ENCODE results near the gene FIG4. TPM values are rescaled to one million over a fixed set of nuclear protein-coding genes. Genes with fewer than 3 reads are reported as not detected.

Gene FIG4
- total RNA-seq, 1 experiment from 2014 or later, result 23.1 TPM

DNA sequence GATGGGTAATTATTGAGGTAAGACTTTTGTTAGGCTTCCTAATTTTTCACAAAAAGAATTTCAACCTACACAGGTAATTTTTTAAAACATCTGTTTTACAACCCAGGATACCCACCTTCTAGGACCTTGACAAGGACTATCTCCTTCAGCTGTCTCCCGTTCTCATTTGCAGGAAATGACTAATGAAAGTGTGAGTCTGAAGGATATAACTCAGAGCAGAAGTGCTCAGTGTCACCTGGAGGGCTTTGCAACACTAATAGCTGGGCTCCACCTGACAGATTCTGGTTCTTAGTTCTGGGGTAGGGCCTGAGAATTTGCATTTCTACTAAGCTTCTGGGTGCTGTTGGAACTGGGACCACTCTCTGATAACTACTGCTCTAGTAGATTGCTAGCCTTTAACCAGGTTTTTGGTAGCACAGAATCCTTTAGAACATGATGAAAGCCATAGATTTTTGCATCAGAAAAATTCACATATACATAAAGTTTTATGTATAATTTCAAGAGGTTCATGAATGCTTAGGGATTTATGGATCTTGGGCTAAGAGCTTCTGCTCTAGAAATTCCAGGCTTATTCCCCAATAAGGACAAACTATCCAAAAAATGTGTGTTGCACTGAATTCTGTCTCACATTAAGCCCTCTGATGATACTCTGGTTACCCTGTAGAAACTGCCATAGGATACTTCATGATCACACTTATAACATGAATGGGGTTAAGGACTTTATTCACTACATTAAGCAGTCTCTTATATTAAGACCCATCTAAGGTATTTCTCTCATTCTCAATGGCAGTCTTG lies 30.4 kb upstream of the FIG4 start:
- H3K56ac ChIP-seq (ENCODE audit: insufficient read length, low read depth, low read length), result no peak overlapping the region
- H3K9ac ChIP-seq (ENCODE audit: extremely low read depth, insufficient read length, low read length), result no peak overlapping the region
- no peak overlapping the region for H3K23ac ChIP-seq (ENCODE audit: insufficient read length, low read depth, low read length)
- H4K5ac ChIP-seq (ENCODE audit: insufficient read length, low read depth, low read length), result no peak overlapping the region
- H4K20me1 ChIP-seq (ENCODE audit: control insufficient read depth, insufficient read depth, insufficient read length), result no peaks in the 10 kb centered on the region
- no peak overlapping the region for H2BK15ac ChIP-seq (ENCODE audit: low read depth, low read length)
- no peaks in the 10 kb centered on the region for H3K36me3 Mint-ChIP-seq (ENCODE audit: insufficient read depth in 1 of 3, low read depth in 3 of 3)
- H3K79me2 ChIP-seq (ENCODE audit: insufficient read depth, low read length), result no peaks in the 10 kb centered on the region
- H3K9me3 Mint-ChIP-seq, result no peaks in the 10 kb centered on the region
- H3T11ph ChIP-seq (ENCODE audit: low read length), result no peak overlapping the region
- no peak overlapping the region for H2AK5ac ChIP-seq (ENCODE audit: insufficient read length, low read length)
- no peak overlapping the region for H2AFZ ChIP-seq (ENCODE audit: low read length)
- H2BK12ac ChIP-seq (ENCODE audit: insufficient read length, low read depth, low read length), result no peak overlapping the region
- DNase-seq, result no peak
- no peak overlapping the region for H2BK20ac ChIP-seq (ENCODE audit: low read depth, low read length, poor library complexity, severe bottlenecking)
- no peak for TF ChIP-seq CTCF (conservative IDR thresholded peaks at IDR 0.05)
- H3K9me3 ChIP-seq (ENCODE audit: control insufficient read depth, low read depth, low read length), result no peaks in the 10 kb centered on the region
- no peak overlapping the region for H4K91ac ChIP-seq (ENCODE audit: insufficient read length, low read depth, low read length)
- no peaks in the 10 kb centered on the region for H3K27me3 ChIP-seq (ENCODE audit: insufficient read depth, low read length)
- no peak overlapping the region for H4K8ac ChIP-seq (replicated peaks; ENCODE audit: insufficient read length, low read depth, low read length)
- H2BK5ac ChIP-seq (ENCODE audit: insufficient read length, low read length), result no peak overlapping the region
- no peaks in the 10 kb centered on the region for H3K79me1 ChIP-seq (ENCODE audit: insufficient read depth, low read depth, low read length, poor library complexity, severe bottlenecking)
- H3K4me1 Mint-ChIP-seq, result no peaks in the 10 kb centered on the region
- no peak overlapping the region for H3K27ac ChIP-seq (ENCODE audit: insufficient read length, low read depth, low read length)
- no peaks in the 10 kb centered on the region for H3K4me1 ChIP-seq (ENCODE audit: insufficient read depth, low read length)
- H3K23me2 ChIP-seq (ENCODE audit: insufficient read length, low read depth, low read length, poor library complexity, severe bottlenecking), result no peaks in the 10 kb centered on the region
- no peaks in the 10 kb centered on the region for H3K27me3 Mint-ChIP-seq (ENCODE audit: low read depth)
- H2BK120ac ChIP-seq (ENCODE audit: low read depth, low read length, poor library complexity, severe bottlenecking), result no peak overlapping the region
- H3K18ac ChIP-seq (ENCODE audit: insufficient read length, low read depth, low read length), result no peak overlapping the region
- H3K27ac Mint-ChIP-seq, result no peak overlapping the region
- no peak overlapping the region for H3K14ac ChIP-seq (ENCODE audit: insufficient read depth, low read length)
- WGBS (ENCODE audit: extremely low coverage, insufficient read length, low lambda C conversion rate), result no CpG with 5 or more reads among the region's 1 CpG
- H3K4me3 Mint-ChIP-seq, result no peak overlapping the region
- no peak overlapping the region for H3K4ac ChIP-seq (ENCODE audit: low read depth, low read length)
- no peak overlapping the region for H3K4me2 ChIP-seq (ENCODE audit: insufficient read depth, insufficient read length, low read length)
